ENCODE data around the gene TMEM229B. TPM values are rescaled to one million over a fixed set of nuclear protein-coding genes. Genes with fewer than 3 reads are reported as not detected.
A peak's percentile ranks its signal among the peaks of the same experiment; 100 is the strongest.

The TMEM229B gene
- total and polyA plus RNA-seq, 2 donors (not counting 1 experiment from before 2014, with no cell fraction given), result 6.9 to 8.2 TPM

DNA sequence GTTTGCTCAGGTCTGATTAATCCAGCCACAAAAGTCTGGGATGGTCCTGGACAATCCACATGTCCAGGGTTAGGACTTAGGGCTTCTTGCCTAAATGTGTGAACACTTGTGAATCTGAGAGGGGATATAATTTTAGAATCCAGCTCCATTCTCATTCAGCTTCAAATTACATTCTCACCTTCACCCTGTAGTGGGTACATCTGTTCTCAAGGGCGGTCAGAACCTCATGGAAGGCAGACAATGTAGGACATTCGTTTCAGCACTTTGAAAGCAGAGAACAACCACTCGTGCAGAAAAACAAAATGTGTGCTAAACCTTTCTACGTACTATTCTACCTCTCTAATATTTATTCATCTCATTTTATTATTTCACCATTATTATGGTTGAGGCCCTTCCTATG, 1.2 kb downstream of the TMEM229B start:
- Histone ChIP-seq H3K4me1 (ENCODE audit: control insufficient read depth in 2 of 2, insufficient read depth in 2 of 2, low read length in 2 of 2) (peaks cover 61 to 68% of the 10 kb centered on the region in 2 donors), H3K9ac (ENCODE audit: low read length) (peak overlapping the region; percentile 71), H3K9me3 (ENCODE audit: control extremely low read depth in 1 of 3, control insufficient read depth in 2 of 3, insufficient read depth in 1 of 3, low read length in 2 of 3) (peaks cover 0 to 18% (median 0%) of the 10 kb centered on the region in 3 donors), H3K4me2 (replicated peaks; ENCODE audit: low read depth, low read length, poor library complexity, severe bottlenecking) (peak overlapping the region; percentile 85), H3K27me3 (replicated peaks in 1 of 4; ENCODE audit: control extremely low read depth in 1 of 4, control insufficient read depth in 3 of 4, insufficient read depth in 4 of 4, low read length in 3 of 4) (no peaks in the 10 kb centered on the region), H3K36me3 (replicated peaks in 1 of 2; ENCODE audit: control extremely low read depth in 1 of 2, control insufficient read depth in 1 of 2, extremely low read depth in 1 of 2, insufficient read depth in 2 of 2, low read length in 1 of 2) (peaks cover 0 to 15% of the 10 kb centered on the region in 2 experiments), H3K4me3 (ENCODE audit: control extremely low read depth in 1 of 5, extremely low read depth in 1 of 5, insufficient read depth in 1 of 5, low read depth in 2 of 5, low read length in 4 of 5) (peak overlapping the region in 1 of 5 experiments; percentile 66), H3K79me2 (ENCODE audit: control insufficient read depth, insufficient read depth, low read length) (peaks cover 10% of the 10 kb centered on the region), H4K20me1 (ENCODE audit: control insufficient read depth, insufficient read depth, low read length, poor library complexity, severe bottlenecking) (no peaks in the 10 kb centered on the region), H3K27ac (ENCODE audit: low read length in 2 of 2) (peak overlapping the region in 1 of 2 donors; percentile 97), H2AFZ (ENCODE audit: insufficient read depth, low read depth, low read length, poor library complexity, severe bottlenecking) (no peak overlapping the region)
- no peak for DNase-seq
- H3K4me1 Mint-ChIP-seq, result peaks cover 74% of the 10 kb centered on the region
- peak overlapping the region; percentile 59 for H3K27ac Mint-ChIP-seq
- TF ChIP-seq EZH2 (IDR thresholded peaks at IDR 0.05; ENCODE audit: borderline replicate concordance, insufficient read depth, low read depth, low read length, poor library complexity, severe bottlenecking), result no peak
- TF ChIP-seq, protein P1, sequence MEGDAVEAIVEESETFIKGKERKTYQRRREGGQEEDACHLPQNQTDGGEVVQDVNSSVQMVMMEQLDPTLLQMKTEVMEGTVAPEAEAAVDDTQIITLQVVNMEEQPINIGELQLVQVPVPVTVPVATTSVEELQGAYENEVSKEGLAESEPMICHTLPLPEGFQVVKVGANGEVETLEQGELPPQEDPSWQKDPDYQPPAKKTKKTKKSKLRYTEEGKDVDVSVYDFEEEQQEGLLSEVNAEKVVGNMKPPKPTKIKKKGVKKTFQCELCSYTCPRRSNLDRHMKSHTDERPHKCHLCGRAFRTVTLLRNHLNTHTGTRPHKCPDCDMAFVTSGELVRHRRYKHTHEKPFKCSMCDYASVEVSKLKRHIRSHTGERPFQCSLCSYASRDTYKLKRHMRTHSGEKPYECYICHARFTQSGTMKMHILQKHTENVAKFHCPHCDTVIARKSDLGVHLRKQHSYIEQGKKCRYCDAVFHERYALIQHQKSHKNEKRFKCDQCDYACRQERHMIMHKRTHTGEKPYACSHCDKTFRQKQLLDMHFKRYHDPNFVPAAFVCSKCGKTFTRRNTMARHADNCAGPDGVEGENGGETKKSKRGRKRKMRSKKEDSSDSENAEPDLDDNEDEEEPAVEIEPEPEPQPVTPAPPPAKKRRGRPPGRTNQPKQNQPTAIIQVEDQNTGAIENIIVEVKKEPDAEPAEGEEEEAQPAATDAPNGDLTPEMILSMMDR (IDR thresholded peaks at IDR 0.05), result no peak
- H3K9me3 Mint-ChIP-seq (ENCODE audit: insufficient read depth), result no peaks in the 10 kb centered on the region
- 70% methylated on average over 2 of the region's 4 CpGs for whole genome bisulfite sequencing (ENCODE audit: insufficient coverage)
- H3K4me3 Mint-ChIP-seq, result no peak overlapping the region
- ChIA-PET POLR2A (interaction anchor here (0.9 to 2.4 kb wide), 2 partner anchors 20 to 28 kb away, joined by 3 to 18 read pairs; no protein-coding TSS in a partner anchor), CTCF (interaction anchor here (0.8 to 4.2 kb wide), 10 partner anchors 10 to 116 kb away, joined by 3 to 28 read pairs (median 6); no protein-coding TSS in a partner anchor)
- intact Hi-C loops (cut with micrococcal nuclease), result no loop called here
- no peaks in the 10 kb centered on the region for H3K27me3 Mint-ChIP-seq
- no peak for ATAC-seq (ENCODE audit: low read depth)

DNA sequence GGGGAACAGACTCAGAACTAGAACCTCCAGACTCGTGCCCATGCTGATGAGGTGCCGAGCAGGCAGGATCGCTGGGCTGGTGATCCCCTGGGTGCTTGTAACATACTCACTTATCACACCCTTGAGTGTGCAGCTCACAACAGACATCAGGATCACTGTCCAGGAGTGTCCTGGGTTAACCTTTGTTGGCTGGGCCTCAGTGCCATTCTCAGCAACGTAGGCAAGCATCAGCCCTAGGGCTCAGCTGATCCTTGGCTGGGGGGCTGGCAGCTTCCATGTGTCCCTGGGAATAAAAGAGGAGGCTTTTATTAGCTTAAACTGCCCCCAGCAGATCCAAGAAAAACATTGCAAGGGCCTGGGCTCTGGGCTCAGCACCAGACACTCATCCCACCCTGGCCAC, 1.6 kb downstream of the TMEM229B start:
- CTCF ChIA-PET, result interaction anchor here (2.7 to 4.2 kb wide), 3 partner anchors 40 to 84 kb away, joined by 23 to 28 read pairs (median 26); no protein-coding TSS in a partner anchor
- 100% methylated on average over 4 of the region's 4 CpGs for WGBS (ENCODE audit: insufficient coverage)
- H3K27me3 Mint-ChIP-seq, result no peaks in the 10 kb centered on the region
- Histone ChIP-seq H3K4me3 (ENCODE audit: control extremely low read depth in 1 of 5, extremely low read depth in 1 of 5, insufficient read depth in 1 of 5, low read depth in 2 of 5, low read length in 4 of 5) (no peak overlapping the region), H4K20me1 (ENCODE audit: control insufficient read depth, insufficient read depth, low read length, poor library complexity, severe bottlenecking) (no peaks in the 10 kb centered on the region), H3K36me3 (replicated peaks in 1 of 2; ENCODE audit: control extremely low read depth in 1 of 2, control insufficient read depth in 1 of 2, extremely low read depth in 1 of 2, insufficient read depth in 2 of 2, low read length in 1 of 2) (peaks cover 0 to 15% of the 10 kb centered on the region in 2 experiments), H3K27ac (ENCODE audit: low read length in 2 of 2) (no peak overlapping the region), H3K9me3 (ENCODE audit: control extremely low read depth in 1 of 3, control insufficient read depth in 2 of 3, insufficient read depth in 1 of 3, low read length in 2 of 3) (peaks cover 0 to 13% (median 0%) of the 10 kb centered on the region in 3 donors), H3K79me2 (ENCODE audit: control insufficient read depth, insufficient read depth, low read length) (peaks cover 7% of the 10 kb centered on the region), H3K4me1 (ENCODE audit: control insufficient read depth in 2 of 2, insufficient read depth in 2 of 2, low read length in 2 of 2) (peaks cover 57 to 64% of the 10 kb centered on the region in 2 donors), H3K4me2 (replicated peaks; ENCODE audit: low read depth, low read length, poor library complexity, severe bottlenecking) (peak overlapping the region; percentile 85), H3K9ac (ENCODE audit: low read length) (no peak overlapping the region), H3K27me3 (replicated peaks in 1 of 4; ENCODE audit: control extremely low read depth in 1 of 4, control insufficient read depth in 3 of 4, insufficient read depth in 4 of 4, low read length in 3 of 4) (no peaks in the 10 kb centered on the region), H2AFZ (ENCODE audit: insufficient read depth, low read depth, low read length, poor library complexity, severe bottlenecking) (no peak overlapping the region)
- H3K4me1 Mint-ChIP-seq, result peaks cover 69% of the 10 kb centered on the region
- POLR2A ChIA-PET, result interaction anchor here (0.9 to 2.4 kb wide), 2 partner anchors 20 to 28 kb away, joined by 3 to 18 read pairs; no protein-coding TSS in a partner anchor
- no peak overlapping the region for H3K4me3 Mint-ChIP-seq
- ATAC-seq (ENCODE audit: low read depth) (no peak), DNase-seq (no peak)
- TF ChIP-seq, protein P1 (IDR thresholded peaks at IDR 0.05), result no peak
- TF ChIP-seq EZH2 (IDR thresholded peaks at IDR 0.05; ENCODE audit: borderline replicate concordance, insufficient read depth, low read depth, low read length, poor library complexity, severe bottlenecking), result no peak
- no peaks in the 10 kb centered on the region for H3K9me3 Mint-ChIP-seq (ENCODE audit: insufficient read depth)
- intact Hi-C loops (cut with micrococcal nuclease), result no loop called here
- no peak overlapping the region for H3K27ac Mint-ChIP-seq
